Right ventricle myocardium inferior (tissue), 1 donor: ENCODE measurements around the gene BCL6B. TPM values are rescaled to one million over a fixed set of nuclear protein-coding genes. Genes with fewer than 3 reads are reported as not detected.
A peak's percentile ranks its signal among the peaks of the same experiment; 100 is the strongest.

Source experiments
- ATAC-seq: fragments of 200-7000 bp; cut with Tn5 transposase; one replicate; pipeline ENCODE4 v1.9.1; 2020; ENCODE audit warnings: mild to moderate bottlenecking, moderate library complexity
- DNase-seq: peaks from one replicate; pipeline ENCODE4 v3.0.0; 2021; ENCODE audit errors: missing footprints
- intact Hi-C: fragments of 100-400 bp; cut with DNase I; formaldehyde crosslinking; loops from one replicate; pipeline ENCODE4 v1.11.0; 2022
- total RNA-seq: library from RNA; stranded (reverse); fragmentation: NEBNext Ultra II Directional; extraction: Animal tissue kit (Norgen Biotek cat#: 25700); gene quantifications from one replicate; pipeline ENCODE4 v1.2.1, GENCODE V29; 2021
- donor health status: DM: no; HTN: yes; CAD: no; lungs with severe emphysema.

BCL6B gene
- total RNA-seq, 1 donor from 2014 or later, result 14.0 TPM

GRCh38 chr17:7004398-7005253, 18.2 kb upstream of the BCL6B start:
- ATAC-seq, result peak; percentile 70
- no peak for DNase-seq
- intact Hi-C loops, result loop anchor here (1.0 to 10.0 kb wide), 4 partner anchors 90 to 352 kb away; partner anchors contain the start of genes C17orf100 and MED31

GRCh38 chr17:7005716-7006115, 17.1 kb upstream of the BCL6B start:
- intact Hi-C loops, result loop anchor here (5.0 to 10.0 kb wide), 2 partner anchors 161 to 353 kb away; partner anchors contain the start of genes C17orf100 and MED31
- ATAC-seq (no peak), DNase-seq (no peak)

GRCh38 chr17:7007143-7007542, 15.7 kb upstream of the BCL6B start:
- intact Hi-C loops, result loop anchor here (5.0 to 10.0 kb wide), 2 partner anchors 162 to 355 kb away; partner anchors contain the start of genes C17orf100 and MED31
- ATAC-seq, result no peak
- DNase-seq, result no peak

GRCh38 chr17:7010523-7010922, 12.3 kb upstream of the BCL6B start:
- ATAC-seq (no peak), DNase-seq (no peak)
- intact Hi-C loops, result no loop called here

- no peak for ATAC-seq
- intact Hi-C loops, result no loop called here
- no peak for DNase-seq
Observed at GRCh38 chr17:7011415-7011814, 11.4 kb upstream of the BCL6B start.

- intact Hi-C loops, result no loop called here
- DNase-seq, result no peak
- no peak for ATAC-seq
Observed at GRCh38 chr17:7011942-7012254, 11.0 kb upstream of the BCL6B start.

GRCh38 chr17:7014261-7014994, 8.4 kb upstream of the BCL6B start:
- intact Hi-C loops, result no loop called here
- DNase-seq (peak; percentile 99), ATAC-seq (peak; percentile 94)

- intact Hi-C loops, result no loop called here
- ATAC-seq (no peak), DNase-seq (no peak)
Observed at GRCh38 chr17:7014995-7015958, 7.6 kb upstream of the BCL6B start.

GRCh38 chr17:7016418-7016817, 6.4 kb upstream of the BCL6B start:
- ATAC-seq (no peak), DNase-seq (no peak)
- intact Hi-C loops, result no loop called here

GRCh38 chr17:7016886-7017826, 5.7 kb upstream of the BCL6B start:
- intact Hi-C loops, result no loop called here
- ATAC-seq (no peak), DNase-seq (no peak)

- intact Hi-C loops, result no loop called here
- ATAC-seq (no peak), DNase-seq (no peak)
Observed at GRCh38 chr17:7017827-7018200, 5.0 kb upstream of the BCL6B start.

- DNase-seq (peak; percentile 70), ATAC-seq (no peak)
- intact Hi-C loops, result no loop called here
Observed at GRCh38 chr17:7018331-7018964, 4.4 kb upstream of the BCL6B start.

- ATAC-seq, result no peak
- intact Hi-C loops, result no loop called here
- no peak for DNase-seq
Observed at GRCh38 chr17:7019367-7019766, 3.5 kb upstream of the BCL6B start.

- peak; percentile 45 for DNase-seq
- intact Hi-C loops, result loop anchor here (5.0 kb wide), 1 partner anchor 108 kb away; no protein-coding TSS in a partner anchor
- ATAC-seq, result no peak
Observed at GRCh38 chr17:7019839-7020519, 2.9 kb upstream of the BCL6B start.

GRCh38 chr17:7020894-7021664, 1.8 kb upstream of the BCL6B start:
- intact Hi-C loops, result loop anchor here (5.0 kb wide), 1 partner anchor 109 kb away; no protein-coding TSS in a partner anchor
- DNase-seq, result no peak
- no peak for ATAC-seq
